ENCODE data around the gene ANKS1B.

The ANKS1B gene

DNA sequence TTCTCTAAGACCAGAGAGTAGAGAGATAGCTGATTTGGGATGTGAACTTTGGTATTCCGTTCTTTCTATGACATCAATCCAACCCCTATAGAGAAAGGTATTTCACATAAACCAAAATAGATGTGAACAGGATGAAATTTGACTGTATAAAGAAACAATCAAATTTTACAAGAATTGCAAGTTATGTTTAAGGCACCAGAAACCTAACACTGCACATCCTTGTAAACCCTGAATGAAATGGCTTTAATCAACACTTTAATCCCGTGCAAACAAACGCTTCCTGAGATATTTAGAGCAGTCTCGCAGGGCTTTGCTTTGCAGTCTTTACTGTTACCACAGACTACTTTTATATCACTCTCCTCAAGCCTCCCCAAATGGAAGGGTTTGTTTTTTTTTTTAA is 1214.5 kb downstream of the ANKS1B start:
- H3K27ac ChIP-seq: no peak overlapping the region
- H3K27me3 ChIP-seq (ENCODE audit: control insufficient read depth, insufficient read depth, low read length): no peaks in the 10 kb centered on the region
- no peaks in the 10 kb centered on the region for H3K36me3 ChIP-seq (ENCODE audit: control insufficient read depth, insufficient read depth, low read length)
- H3K9ac ChIP-seq: no peak overlapping the region
- H2AFZ ChIP-seq: no peak overlapping the region
- no peaks in the 10 kb centered on the region for H3K79me2 ChIP-seq
- H3K4me2 ChIP-seq (ENCODE audit: low read length): no peak overlapping the region
- no peak overlapping the region for H3K4me3 ChIP-seq (ENCODE audit: low read depth, low read length)
- TF ChIP-seq, protein P1, sequence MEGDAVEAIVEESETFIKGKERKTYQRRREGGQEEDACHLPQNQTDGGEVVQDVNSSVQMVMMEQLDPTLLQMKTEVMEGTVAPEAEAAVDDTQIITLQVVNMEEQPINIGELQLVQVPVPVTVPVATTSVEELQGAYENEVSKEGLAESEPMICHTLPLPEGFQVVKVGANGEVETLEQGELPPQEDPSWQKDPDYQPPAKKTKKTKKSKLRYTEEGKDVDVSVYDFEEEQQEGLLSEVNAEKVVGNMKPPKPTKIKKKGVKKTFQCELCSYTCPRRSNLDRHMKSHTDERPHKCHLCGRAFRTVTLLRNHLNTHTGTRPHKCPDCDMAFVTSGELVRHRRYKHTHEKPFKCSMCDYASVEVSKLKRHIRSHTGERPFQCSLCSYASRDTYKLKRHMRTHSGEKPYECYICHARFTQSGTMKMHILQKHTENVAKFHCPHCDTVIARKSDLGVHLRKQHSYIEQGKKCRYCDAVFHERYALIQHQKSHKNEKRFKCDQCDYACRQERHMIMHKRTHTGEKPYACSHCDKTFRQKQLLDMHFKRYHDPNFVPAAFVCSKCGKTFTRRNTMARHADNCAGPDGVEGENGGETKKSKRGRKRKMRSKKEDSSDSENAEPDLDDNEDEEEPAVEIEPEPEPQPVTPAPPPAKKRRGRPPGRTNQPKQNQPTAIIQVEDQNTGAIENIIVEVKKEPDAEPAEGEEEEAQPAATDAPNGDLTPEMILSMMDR (IDR thresholded peaks at IDR 0.05): no peak
- no peaks in the 10 kb centered on the region for H3K9me3 ChIP-seq (ENCODE audit: control insufficient read depth, low read length)
- H3K4me1 ChIP-seq: no peaks in the 10 kb centered on the region

DNA sequence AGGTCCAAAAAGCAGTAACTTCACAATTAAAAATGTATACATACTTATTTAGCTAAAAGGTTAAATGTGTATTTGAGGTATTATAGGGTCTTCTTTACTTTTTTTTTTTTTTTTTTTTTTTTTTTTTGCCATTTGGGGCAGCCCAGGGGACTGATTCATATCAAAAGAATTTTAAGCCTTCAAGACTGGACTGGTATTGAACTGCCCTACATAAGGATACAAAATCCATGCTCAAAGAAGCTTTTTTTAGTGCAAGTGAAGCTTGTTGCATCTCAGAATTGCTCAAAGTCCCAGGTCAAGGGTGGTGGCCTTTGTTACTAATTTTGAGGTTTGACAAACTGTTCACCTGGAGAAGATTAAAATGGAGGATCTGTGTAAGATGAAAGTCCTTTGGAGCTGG is 1215.7 kb downstream of the ANKS1B start:
- Histone ChIP-seq H3K27ac (no peak overlapping the region), H3K36me3 (ENCODE audit: control insufficient read depth, insufficient read depth, low read length) (no peaks in the 10 kb centered on the region), H3K4me3 (ENCODE audit: low read depth, low read length) (no peak overlapping the region), H2AFZ (no peak overlapping the region), H3K27me3 (ENCODE audit: control insufficient read depth, insufficient read depth, low read length) (no peaks in the 10 kb centered on the region), H3K79me2 (no peaks in the 10 kb centered on the region), H3K4me1 (no peaks in the 10 kb centered on the region), H3K9me3 (ENCODE audit: control insufficient read depth, low read length) (no peaks in the 10 kb centered on the region), H3K9ac (no peak overlapping the region), H3K4me2 (ENCODE audit: low read length) (no peak overlapping the region)
- TF ChIP-seq, protein P1 (IDR thresholded peaks at IDR 0.05): no peak

DNA sequence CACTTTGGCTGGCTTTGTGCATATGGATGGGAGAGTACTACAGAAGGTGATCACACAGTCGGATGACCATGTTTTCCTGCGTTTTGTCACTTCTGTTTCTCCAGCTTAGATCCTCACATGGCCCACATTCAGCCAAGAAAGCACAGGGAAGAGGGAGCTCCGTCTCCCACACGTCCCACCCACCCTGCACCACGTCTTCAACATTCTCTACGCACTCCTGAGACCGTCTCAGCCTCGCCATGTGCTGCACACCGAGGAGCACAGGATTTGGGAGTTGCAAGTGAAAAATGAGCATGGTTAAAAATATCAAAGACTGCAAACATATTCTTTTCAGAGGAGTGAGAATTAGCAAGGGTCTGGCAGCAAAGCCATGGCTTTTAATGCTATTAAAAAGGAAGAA is 1217.5 kb downstream of the ANKS1B start:
- Histone ChIP-seq H3K9ac (no peak overlapping the region), H3K4me2 (ENCODE audit: low read length) (no peak overlapping the region), H3K9me3 (ENCODE audit: control insufficient read depth, low read length) (no peaks in the 10 kb centered on the region), H3K4me3 (ENCODE audit: low read depth, low read length) (no peak overlapping the region), H3K27ac (no peak overlapping the region), H3K79me2 (no peaks in the 10 kb centered on the region), H3K27me3 (ENCODE audit: control insufficient read depth, insufficient read depth, low read length) (no peaks in the 10 kb centered on the region), H3K4me1 (no peaks in the 10 kb centered on the region), H2AFZ (no peak overlapping the region), H3K36me3 (ENCODE audit: control insufficient read depth, insufficient read depth, low read length) (no peaks in the 10 kb centered on the region)
- TF ChIP-seq, protein P1 (IDR thresholded peaks at IDR 0.05): no peak

DNA sequence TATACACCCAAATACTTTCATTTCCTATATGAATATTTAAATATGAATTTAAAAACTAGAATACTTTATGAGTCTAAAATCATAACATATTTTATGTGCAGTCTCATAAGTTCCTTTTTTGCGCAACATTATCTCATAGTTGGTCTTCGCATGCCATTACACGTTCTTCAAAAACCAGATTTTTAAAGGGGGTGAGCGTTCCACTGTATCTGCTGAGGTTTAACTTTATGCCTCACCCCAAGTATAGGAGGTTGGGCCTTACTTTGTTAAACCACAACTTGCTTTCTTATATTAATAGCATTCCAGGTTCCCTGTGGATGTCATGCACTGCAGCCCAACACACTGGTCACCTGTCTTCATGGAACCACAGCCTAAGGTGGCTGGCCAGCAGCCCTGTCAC is 1221.1 kb downstream of the ANKS1B start:
- no peaks in the 10 kb centered on the region for H3K79me2 ChIP-seq
- TF ChIP-seq, protein P1 (IDR thresholded peaks at IDR 0.05): no peak
- no peak overlapping the region for H2AFZ ChIP-seq
- no peak overlapping the region for H3K9ac ChIP-seq
- no peak overlapping the region for H3K27ac ChIP-seq
- H3K4me2 ChIP-seq (ENCODE audit: low read length): no peak overlapping the region
- no peaks in the 10 kb centered on the region for H3K36me3 ChIP-seq (ENCODE audit: control insufficient read depth, insufficient read depth, low read length)
- no peaks in the 10 kb centered on the region for H3K4me1 ChIP-seq
- H3K9me3 ChIP-seq (ENCODE audit: control insufficient read depth, low read length): no peaks in the 10 kb centered on the region
- no peaks in the 10 kb centered on the region for H3K27me3 ChIP-seq (ENCODE audit: control insufficient read depth, insufficient read depth, low read length)
- no peak overlapping the region for H3K4me3 ChIP-seq (ENCODE audit: low read depth, low read length)

DNA sequence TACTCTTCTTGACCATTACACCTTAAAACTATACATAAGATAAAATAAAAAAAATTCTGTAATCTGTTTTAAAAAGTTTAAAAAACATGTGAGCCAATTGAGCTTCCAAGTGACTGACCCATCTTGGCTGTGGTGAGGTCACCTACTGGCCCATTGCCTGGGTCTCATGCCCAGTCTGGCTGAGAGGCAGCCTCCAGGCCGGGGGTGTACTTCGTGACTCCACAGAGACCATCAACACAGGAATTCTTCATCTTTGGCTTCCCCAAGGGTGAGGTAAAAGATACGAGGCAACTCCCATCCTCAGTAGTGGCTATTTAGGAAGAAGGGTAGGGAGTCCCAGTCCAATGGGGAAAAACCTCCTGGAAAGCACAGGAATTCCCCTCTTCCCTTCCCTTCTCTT is 1226.4 kb downstream of the ANKS1B start:
- Histone ChIP-seq H3K9ac (no peak overlapping the region), H3K27ac (no peak overlapping the region), H2AFZ (no peak overlapping the region), H3K9me3 (ENCODE audit: control insufficient read depth, low read length) (no peaks in the 10 kb centered on the region), H3K4me2 (ENCODE audit: low read length) (no peak overlapping the region), H3K79me2 (no peaks in the 10 kb centered on the region), H3K4me1 (no peaks in the 10 kb centered on the region), H3K36me3 (ENCODE audit: control insufficient read depth, insufficient read depth, low read length) (no peaks in the 10 kb centered on the region), H3K27me3 (ENCODE audit: control insufficient read depth, insufficient read depth, low read length) (no peaks in the 10 kb centered on the region), H3K4me3 (ENCODE audit: low read depth, low read length) (no peak overlapping the region)
- TF ChIP-seq, protein P1 (IDR thresholded peaks at IDR 0.05): no peak

Measured in parathyroid adenoma (tissue), 2 donors.